GM12891 (cell line): ENCODE results near the gene COL18A1.

Source experiments
- PAX5 ChIP-seq: IDR thresholded peaks from 2 replicates; pipeline ENCODE4 v1.6.1; 2011; ENCODE audit warnings: low read length, moderate library complexity, mild to moderate bottlenecking; ENCODE audit not compliant: insufficient read depth, severe bottlenecking
- POLR2A ChIP-seq: IDR thresholded peaks from 2 replicates; pipeline ENCODE4 v1.6.1; 2011; ENCODE audit warnings: low read depth, low read length, control low read depth
- POLR2AphosphoS5 ChIP-seq: IDR thresholded peaks from 2 replicates; pipeline ENCODE4 v1.6.1; 2011; ENCODE audit warnings: low read depth, low read length, control low read depth
- POU2F2 ChIP-seq: IDR thresholded peaks from 2 replicates; pipeline ENCODE4 v1.6.1; 2011; ENCODE audit warnings: low read depth, mild to moderate bottlenecking, control low read depth, low read length, moderate library complexity
- SPI1 ChIP-seq: IDR thresholded peaks from 2 replicates; pipeline ENCODE4 v1.6.1; 2011; ENCODE audit warnings: low read depth, low read length, control low read depth
- TAF1 ChIP-seq: IDR thresholded peaks from 2 replicates; pipeline ENCODE4 v1.6.1; 2011; ENCODE audit warnings: low read depth, low read length, control low read depth

DNA sequence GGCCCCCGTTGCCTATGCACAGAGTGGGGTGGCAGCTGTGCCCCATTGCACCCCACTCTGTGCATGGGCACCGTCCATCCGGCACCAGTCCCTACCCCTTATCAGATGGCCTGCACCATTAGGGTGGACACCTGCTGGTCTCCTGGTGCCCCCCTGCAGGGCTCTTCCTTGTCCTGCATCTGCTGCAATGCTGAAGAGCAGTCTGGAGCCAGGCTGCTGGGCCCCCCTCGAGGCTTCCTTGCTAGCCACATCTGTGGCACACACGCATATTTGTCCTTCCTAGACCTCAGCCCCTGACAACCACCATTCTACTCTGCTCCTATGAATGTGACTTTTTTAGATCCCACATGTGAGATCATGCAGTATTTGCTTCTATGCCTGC lies 56.4 kb downstream of the COL18A1 start:
- TF ChIP-seq POLR2AphosphoS5 (no peak), TAF1 (no peak), POLR2A (no peak), PAX5 (no peak), SPI1 (no peak), POU2F2 (no peak)
